ENCODE data around the gene RACGAP1. TPM values are rescaled to one million over a fixed set of nuclear protein-coding genes. Genes with fewer than 3 reads are reported as not detected.
A peak's percentile ranks its signal among the peaks of the same experiment; 100 is the strongest.

RACGAP1 gene
- polyA plus RNA-seq, 1 of the 3 experiments (the other 2 are of a cell fraction) = 21.5 TPM

GRCh38 chr12:49975318-49975761, 50.0 kb downstream of the RACGAP1 start:
- Histone ChIP-seq H3K9ac (no peak overlapping the region), H4K20me1 (ENCODE audit: insufficient read depth) (no peaks in the 10 kb centered on the region), H3K4me2 (no peak overlapping the region), H3K79me2 (ENCODE audit: insufficient read depth) (no peaks in the 10 kb centered on the region), H3K4me1 (ENCODE audit: control insufficient read depth in 1 of 2, insufficient read depth in 2 of 2, low read depth in 1 of 2, low read length in 1 of 2) (peaks cover 0 to 63% of the 10 kb centered on the region in 2 experiments; a peak in 2 of 4 replicates), H3K27ac (ENCODE audit: low read depth in 2 of 2, low read length in 1 of 2) (peak overlapping the region in 1 of 2 experiments; percentile 3; a peak in 1 of 4 replicates), H3K9me3 (no peaks in the 10 kb centered on the region), H3K4me3 (ENCODE audit: low read depth in 2 of 2, low read length in 1 of 2) (no peak overlapping the region), H3K27me3 (ENCODE audit: insufficient read depth) (no peaks in the 10 kb centered on the region), H2AFZ (ENCODE audit: low read depth) (no peak overlapping the region), H3K36me3 (replicated peaks in 1 of 2; ENCODE audit: control insufficient read depth in 1 of 2, insufficient read depth in 2 of 2, low read length in 1 of 2) (no peaks in the 10 kb centered on the region), H3K9me2 (no peaks in the 10 kb centered on the region), H3F3A (replicated peaks; ENCODE audit: insufficient read depth) (no peaks in the 10 kb centered on the region)
- DNase-seq = peak; percentile 7
- CTCF ChIA-PET = interaction anchor here (0.6 to 20.3 kb wide), 11 partner anchors 8 to 113 kb away, joined by 3 to 1401 read pairs (median 21); partner anchors contain the start of gene ASIC1
- POLR2A ChIA-PET = no interaction called here
- 93% methylated on average over 11 of the region's 17 CpGs for WGBS (ENCODE audit: low lambda C conversion rate)
- TF ChIP-seq CHD2 (IDR thresholded peaks at IDR 0.05; ENCODE audit: low read length, partially characterized antibody) (no peak), ZBTB33 (IDR thresholded peaks at IDR 0.05; ENCODE audit: borderline replicate concordance, low read depth) (no peak), NRF1 (IDR thresholded peaks at IDR 0.05; ENCODE audit: low read depth, low read length) (no peak), ELF1 (IDR thresholded peaks at IDR 0.05) (no peak), SIN3A (IDR thresholded peaks at IDR 0.05; ENCODE audit: borderline replicate concordance, low read depth, low read length) (no peak), USF2 (IDR thresholded peaks at IDR 0.05; ENCODE audit: borderline replicate concordance, low read depth, low read length) (no peak), IRF3 (IDR thresholded peaks at IDR 0.05; ENCODE audit: low read depth, low read length) (no peak), EP300 (IDR thresholded peaks at IDR 0.05; ENCODE audit: borderline replicate concordance in 1 of 2, low read depth in 1 of 2, low read length in 1 of 2) (no peak), REST (IDR thresholded peaks at IDR 0.05; ENCODE audit: low read depth, low read length) (no peak), PBX3 (IDR thresholded peaks at IDR 0.05) (no peak), MEF2A (IDR thresholded peaks at IDR 0.05; ENCODE audit: borderline replicate concordance, low read depth) (no peak), FOSL2 (IDR thresholded peaks at IDR 0.05; ENCODE audit: borderline replicate concordance, low read depth) (no peak)
